ENCODE results near the gene FTO. TPM values are rescaled to one million over a fixed set of nuclear protein-coding genes. Genes with fewer than 3 reads are reported as not detected.

Gene FTO
- total RNA-seq, 1 experiment from 2014 or later, result 78.3 TPM

- Histone ChIP-seq H3K36me3 (ENCODE audit: control insufficient read depth, insufficient read depth, low read length) (no peaks in the 10 kb centered on the region), H3K4me3 (ENCODE audit: low read depth, low read length) (no peak overlapping the region), H3K27me3 (replicated peaks; ENCODE audit: control insufficient read depth, insufficient read depth, low read length) (no peaks in the 10 kb centered on the region), H3K4me1 (peaks cover 49% of the 10 kb centered on the region), H3K9me3 (no peaks in the 10 kb centered on the region)
- BruUV-seq (replicated peaks), result no TSS peak
- Mint-ChIP-seq H3K4me3 (ENCODE audit: unreplicated experiment) (no peak overlapping the region), H3K27me3 (ENCODE audit: insufficient read depth, unreplicated experiment) (no peaks in the 10 kb centered on the region), H3K36me3 (ENCODE audit: insufficient read depth, unreplicated experiment) (no peaks in the 10 kb centered on the region), H3K9me3 (ENCODE audit: unreplicated experiment) (no peaks in the 10 kb centered on the region), H3K27ac (ENCODE audit: unreplicated experiment) (peak overlapping the region; percentile 5), H3K4me1 (ENCODE audit: low read depth, unreplicated experiment) (peaks cover 22% of the 10 kb centered on the region)
- DNase-seq, result peak; percentile 59 to 60
- POLR2A ChIA-PET, result no interaction called here
- CTCF ChIA-PET, result no interaction called here
- intact Hi-C loops (cut with micrococcal nuclease; ENCODE audit: unreplicated experiment), result no loop called here
- TF ChIP-seq CTCF (IDR thresholded peaks at IDR 0.05; ENCODE audit: insufficient read depth in 1 of 2, low read depth in 1 of 2, low read length in 1 of 2, severe bottlenecking in 1 of 2, unreplicated experiment in 1 of 2), result no peak
Observed at GRCh38 chr16:53912155-53912554, 208.2 kb downstream of the FTO start.

- Mint-ChIP-seq H3K4me3 (ENCODE audit: unreplicated experiment) (no peak overlapping the region), H3K9me3 (ENCODE audit: unreplicated experiment) (no peaks in the 10 kb centered on the region), H3K27me3 (ENCODE audit: insufficient read depth, unreplicated experiment) (no peaks in the 10 kb centered on the region), H3K4me1 (ENCODE audit: low read depth, unreplicated experiment) (peaks cover 28% of the 10 kb centered on the region), H3K27ac (ENCODE audit: unreplicated experiment) (peak overlapping the region; percentile 5), H3K36me3 (ENCODE audit: insufficient read depth, unreplicated experiment) (no peaks in the 10 kb centered on the region)
- ChIA-PET CTCF (no interaction called here), POLR2A (no interaction called here)
- intact Hi-C loops (cut with micrococcal nuclease; ENCODE audit: unreplicated experiment), result no loop called here
- peaks cover 49% of the 10 kb centered on the region for H3K4me1 ChIP-seq
- no TSS peak for BruUV-seq (replicated peaks)
- TF ChIP-seq CTCF (IDR thresholded peaks at IDR 0.05; ENCODE audit: insufficient read depth in 1 of 2, low read depth in 1 of 2, low read length in 1 of 2, severe bottlenecking in 1 of 2, unreplicated experiment in 1 of 2), result no peak
- DNase-seq, result no peak
- H3K9me3 ChIP-seq, result no peaks in the 10 kb centered on the region
- H3K36me3 ChIP-seq (ENCODE audit: control insufficient read depth, insufficient read depth, low read length), result no peaks in the 10 kb centered on the region
- no peaks in the 10 kb centered on the region for H3K27me3 ChIP-seq (replicated peaks; ENCODE audit: control insufficient read depth, insufficient read depth, low read length)
- H3K4me3 ChIP-seq (ENCODE audit: low read depth, low read length), result no peak overlapping the region
Observed at GRCh38 chr16:53913099-53913870, 209.3 kb downstream of the FTO start.

GRCh38 chr16:53913920-53914319, 210.0 kb downstream of the FTO start:
- H3K4me3 ChIP-seq (ENCODE audit: low read depth, low read length), result no peak overlapping the region
- H3K36me3 Mint-ChIP-seq (ENCODE audit: insufficient read depth, unreplicated experiment), result no peaks in the 10 kb centered on the region
- H3K36me3 ChIP-seq (ENCODE audit: control insufficient read depth, insufficient read depth, low read length), result no peaks in the 10 kb centered on the region
- no peak for DNase-seq
- no peak for TF ChIP-seq CTCF (IDR thresholded peaks at IDR 0.05; ENCODE audit: insufficient read depth in 1 of 2, low read depth in 1 of 2, low read length in 1 of 2, severe bottlenecking in 1 of 2, unreplicated experiment in 1 of 2)
- H3K27me3 Mint-ChIP-seq (ENCODE audit: insufficient read depth, unreplicated experiment), result no peaks in the 10 kb centered on the region
- H3K27ac Mint-ChIP-seq (ENCODE audit: unreplicated experiment), result no peak overlapping the region
- H3K9me3 ChIP-seq, result no peaks in the 10 kb centered on the region
- POLR2A ChIA-PET, result no interaction called here
- no peaks in the 10 kb centered on the region for H3K9me3 Mint-ChIP-seq (ENCODE audit: unreplicated experiment)
- BruUV-seq (replicated peaks), result no TSS peak
- H3K4me3 Mint-ChIP-seq (ENCODE audit: unreplicated experiment), result no peak overlapping the region
- peaks cover 49% of the 10 kb centered on the region for H3K4me1 ChIP-seq
- intact Hi-C loops (cut with micrococcal nuclease; ENCODE audit: unreplicated experiment), result no loop called here
- H3K4me1 Mint-ChIP-seq (ENCODE audit: low read depth, unreplicated experiment), result peaks cover 28% of the 10 kb centered on the region
- CTCF ChIA-PET, result interaction anchor here (0.6 kb wide), 1 partner anchor 22 kb away, joined by 3 read pairs; no protein-coding TSS in a partner anchor
- H3K27me3 ChIP-seq (replicated peaks; ENCODE audit: control insufficient read depth, insufficient read depth, low read length), result no peaks in the 10 kb centered on the region
